Measurements from ENCODE around the gene ABHD17A.

DNA sequence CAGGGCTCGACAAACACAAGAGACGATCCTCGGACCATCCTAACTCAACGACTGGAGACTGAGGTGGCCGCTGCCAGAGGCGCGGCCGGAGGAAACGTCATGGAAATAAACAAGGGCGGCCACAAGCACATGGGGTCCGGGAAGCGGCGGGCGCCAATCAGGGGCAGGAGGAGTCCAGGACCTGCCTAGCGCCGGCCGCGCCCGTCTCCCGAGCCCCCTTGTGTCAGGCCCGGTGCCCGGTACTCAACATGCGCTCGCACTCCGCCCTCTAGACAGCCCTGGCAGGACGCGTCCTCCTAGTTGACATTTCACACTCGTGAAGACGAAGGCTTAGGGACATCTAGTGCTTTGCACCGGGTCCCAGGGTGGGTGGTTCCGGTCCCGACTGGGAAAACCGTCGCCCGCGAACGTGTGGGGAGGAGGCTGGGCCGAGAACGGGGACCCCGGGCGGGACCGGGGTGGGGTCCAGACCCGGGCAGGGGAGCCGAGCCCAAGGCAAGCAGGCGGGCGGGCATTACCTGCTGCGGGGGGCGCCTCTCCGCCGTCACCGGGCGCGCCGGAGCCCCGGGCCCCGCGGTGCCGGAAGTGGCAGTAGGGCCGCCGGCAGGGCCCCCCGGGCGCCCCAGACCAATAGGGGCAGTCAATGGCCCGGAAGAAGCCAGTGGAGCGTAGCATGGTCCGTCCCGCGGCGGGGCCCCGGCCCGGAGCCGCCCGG, 37.5 kb downstream of the ABHD17A start:
- TF ChIP-seq CTCF (IDR thresholded peaks at IDR 0.05): no peak
- TF ChIP-seq EZH2 (IDR thresholded peaks at IDR 0.05): no peak

Data from neural progenitor cell (in vitro differentiated cells).